GM18858 (cell line): ENCODE results near the gene UAP1L1.
A peak's percentile ranks its signal among the peaks of the same experiment; 100 is the strongest.

Source experiments
- ATAC-seq: cut with Tn5 transposase; IDR thresholded peaks from one replicate; pipeline ENCODE4 v1.9.1; 2021; ENCODE audit not compliant: unreplicated experiment

UAP1L1 gene

GRCh38 chr9:137071282-137071681 is 6.0 kb upstream of the UAP1L1 start:
- ATAC-seq, result no peak

- no peak for ATAC-seq
These were observed 3.3 kb upstream of the UAP1L1 start for GRCh38 chr9:137073992-137074399.

- no peak for ATAC-seq
These were observed 2.6 kb upstream of the UAP1L1 start for GRCh38 chr9:137074657-137075274.

GRCh38 chr9:137075275-137075775 is 2.0 kb upstream of the UAP1L1 start:
- no peak for ATAC-seq

GRCh38 chr9:137076636-137077009 is 694 bp upstream of the UAP1L1 start:
- ATAC-seq, result no peak

- no peak for ATAC-seq
These were observed 709 bp downstream of the UAP1L1 start for GRCh38 chr9:137077758-137078693.

GRCh38 chr9:137078701-137079400 is 1.5 kb downstream of the UAP1L1 start:
- ATAC-seq, result no peak

GRCh38 chr9:137079401-137079787 is 2.1 kb downstream of the UAP1L1 start:
- ATAC-seq, result no peak

GRCh38 chr9:137080260-137081122 is 3.2 kb downstream of the UAP1L1 start:
- no peak for ATAC-seq

- ATAC-seq, result no peak
These were observed 5.1 kb downstream of the UAP1L1 start for GRCh38 chr9:137082222-137082924.

GRCh38 chr9:137082925-137083290 is 5.6 kb downstream of the UAP1L1 start:
- ATAC-seq, result no peak

- no peak for ATAC-seq
These were observed 6.2 kb downstream of the UAP1L1 start for GRCh38 chr9:137083394-137084004.

GRCh38 chr9:137084526-137084925 is 7.2 kb downstream of the UAP1L1 start:
- no peak for ATAC-seq

- no peak for ATAC-seq
These were observed 8.7 kb downstream of the UAP1L1 start for GRCh38 chr9:137085920-137086530.

GRCh38 chr9:137086531-137087408 is 9.5 kb downstream of the UAP1L1 start, which contains the start of gene MAN1B1:
MAN1B1 (plus strand) TSS chr9:137086985; CDS start chr9:137087000, 15 bp downstream.
- ATAC-seq, result peak; percentile 76

GRCh38 chr9:137087409-137087925 is 10.2 kb downstream of the UAP1L1 start:
- ATAC-seq, result no peak

GRCh38 chr9:137088121-137088520 is 10.8 kb downstream of the UAP1L1 start:
- ATAC-seq, result no peak
